ENCODE results near the gene WTIP.
"Not testable (repeated sequence)": the region's sequence is repeated elsewhere in the genome, so short reads cannot be mapped to it uniquely, and the experiment has no call there.

WTIP gene

DNA sequence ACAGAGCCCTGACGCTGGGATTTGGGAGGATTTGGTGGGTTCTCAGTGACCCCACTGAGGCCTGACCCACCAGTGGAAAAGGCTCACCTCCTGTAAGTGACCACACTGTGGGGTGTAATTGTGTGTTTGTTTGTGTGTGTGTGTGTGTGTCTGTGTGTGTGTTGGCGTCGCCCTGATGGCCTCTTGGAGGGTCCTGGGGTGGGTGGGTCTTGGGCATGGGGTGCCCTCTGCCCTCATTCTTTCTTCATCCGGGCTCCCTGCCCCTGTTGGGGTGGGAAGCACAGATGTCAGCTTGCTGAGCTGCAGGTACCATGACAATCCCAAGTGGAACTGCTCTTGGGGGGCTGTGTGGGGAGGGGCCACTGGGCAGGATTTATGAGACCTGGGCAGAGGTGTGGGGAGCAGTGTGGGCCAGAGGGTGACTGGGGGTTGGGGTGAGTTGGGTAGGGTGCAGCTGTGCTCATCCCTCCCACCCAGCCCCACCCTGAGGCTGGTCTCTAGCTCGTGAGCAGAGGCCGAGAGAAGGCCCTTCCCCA, 22.8 kb downstream of the WTIP start:
- no peak for DNase-seq

GRCh38 chr19:34504809-34505291, 23.3 kb downstream of the WTIP start:
- no peak for DNase-seq

GRCh38 chr19:34505321-34506025, 23.9 kb downstream of the WTIP start:
- DNase-seq: no peak

DNA sequence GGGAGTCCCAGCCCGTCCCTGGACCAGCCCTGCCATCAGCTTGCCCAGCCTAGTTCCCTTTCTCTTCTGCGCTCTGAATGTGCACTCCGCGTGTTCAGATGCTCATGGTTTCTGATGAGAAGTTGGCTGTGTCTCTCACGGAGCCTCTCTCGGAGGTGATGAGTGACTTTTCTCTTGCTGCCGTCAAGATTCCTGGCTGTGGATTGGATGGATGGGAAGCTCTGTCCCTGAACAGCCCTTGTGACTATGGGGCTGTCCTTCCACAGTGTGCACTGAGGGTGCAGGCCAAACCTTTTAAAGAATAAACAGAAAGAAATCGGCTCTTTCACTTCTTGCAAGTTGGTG, 24.4 kb downstream of the WTIP start:
- DNase-seq: no peak

- DNase-seq: no peak
These were observed 26.0 kb downstream of the WTIP start for GRCh38 chr19:34507414-34508067.

DNA sequence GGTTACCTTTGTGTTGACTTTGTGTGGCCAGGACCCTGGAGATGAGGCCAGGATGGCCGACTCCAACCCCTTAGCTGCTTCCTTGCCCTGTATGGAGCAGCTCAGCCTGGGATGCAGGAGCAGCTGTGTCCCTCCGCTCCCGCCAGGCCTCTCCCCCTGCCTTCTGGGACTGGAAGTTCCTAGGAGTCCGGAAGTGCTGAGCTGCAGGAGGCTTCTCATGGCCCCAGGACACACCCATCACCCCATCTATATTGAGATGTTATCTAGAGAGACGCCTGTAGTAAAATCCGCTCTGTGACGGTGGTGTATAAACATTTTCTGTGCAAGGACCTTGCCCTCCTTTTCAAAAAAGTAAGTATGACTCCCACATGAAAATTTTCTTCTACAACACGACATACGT, 27.0 kb downstream of the WTIP start:
- DNase-seq: no peak

DNA sequence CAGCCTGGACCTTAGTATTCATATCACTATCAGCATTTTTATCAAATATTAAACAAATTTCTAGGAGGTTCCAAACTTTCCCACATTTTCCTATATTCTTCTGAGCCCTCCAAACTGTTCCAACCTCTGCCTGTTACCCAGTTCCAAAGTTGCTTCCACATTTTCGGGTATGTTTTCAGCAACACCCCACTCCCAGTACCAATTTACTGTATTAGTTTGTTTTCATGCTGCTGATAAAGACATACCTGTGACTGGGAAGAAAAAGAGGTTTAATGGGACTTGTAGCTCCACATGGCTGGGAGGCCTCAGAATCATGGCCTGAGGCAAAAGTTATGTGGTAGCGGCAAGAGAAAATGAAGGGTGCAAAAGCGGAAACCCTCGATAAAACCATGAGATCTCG, 29.3 kb downstream of the WTIP start:
- not testable (repeated sequence) for DNase-seq

DNA sequence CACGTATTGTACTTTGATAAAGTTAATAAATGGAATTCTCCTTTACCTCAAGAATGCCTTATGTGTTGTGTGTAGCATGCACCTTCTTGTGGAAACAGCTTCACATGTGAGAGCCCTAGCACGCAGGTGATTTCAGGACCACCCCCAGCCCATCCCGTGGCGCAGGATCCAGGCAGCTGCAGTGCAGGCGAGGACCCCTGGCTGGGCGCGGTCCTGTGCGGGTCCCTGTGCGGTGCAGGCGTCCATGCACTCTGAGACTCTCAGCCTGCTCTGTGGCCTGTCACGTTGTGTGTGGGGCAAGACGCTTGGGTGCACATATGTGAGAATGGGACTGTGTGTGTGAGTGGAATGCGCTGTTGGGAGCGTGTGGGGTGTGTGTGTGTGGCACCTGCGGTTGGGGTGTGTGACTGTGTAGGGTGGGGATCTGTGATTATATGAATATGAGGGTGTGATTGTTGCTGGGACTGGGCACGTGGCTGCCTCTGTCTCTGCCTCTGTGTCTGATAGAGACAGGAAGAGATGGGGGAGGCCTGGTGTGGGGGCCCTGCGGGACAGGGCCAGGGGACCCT, 30.8 kb downstream of the WTIP start:
- no peak for DNase-seq

GRCh38 chr19:34513767-34514166, 32.2 kb downstream of the WTIP start:
- no peak for DNase-seq

- DNase-seq: no peak
These were observed 38.0 kb downstream of the WTIP start for GRCh38 chr19:34519602-34520001.

DNA sequence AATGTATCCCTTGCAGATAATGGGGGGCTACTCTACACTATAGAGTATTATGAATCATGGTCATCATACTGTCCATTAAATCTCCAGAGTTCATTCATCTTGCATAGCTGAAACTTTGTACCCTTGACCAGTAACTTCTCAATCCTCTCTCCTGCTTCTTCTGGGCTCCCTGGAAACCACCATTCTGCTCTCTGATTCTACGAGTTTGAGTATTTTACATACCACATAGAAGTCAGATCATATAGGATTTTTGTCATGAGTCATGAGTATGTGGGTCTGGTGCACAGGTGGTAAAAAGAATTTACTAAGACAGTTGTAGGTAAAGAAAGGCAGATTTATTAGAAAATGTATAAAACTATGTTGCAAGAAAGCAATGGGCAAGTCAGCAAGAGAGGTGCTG, 41.9 kb downstream of the WTIP start:
- DNase-seq: no peak

DNA sequence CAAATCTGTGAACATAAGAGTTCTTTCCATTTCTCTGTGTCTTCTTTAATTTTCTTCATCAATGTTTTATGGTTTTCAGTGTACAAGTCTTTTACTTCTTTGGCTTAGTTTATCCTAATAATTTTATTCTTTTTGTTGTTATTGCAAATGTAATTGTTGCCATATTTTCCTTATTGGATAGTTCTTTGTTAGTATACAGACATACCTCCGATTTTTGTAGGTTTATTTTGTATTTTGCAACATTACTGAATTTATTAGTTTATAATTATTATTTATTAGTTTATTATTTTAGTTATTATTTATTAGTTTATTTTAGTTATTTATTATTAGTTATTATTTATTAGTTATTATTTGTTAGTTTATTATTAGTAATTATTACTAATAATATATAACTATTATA, 43.4 kb downstream of the WTIP start:
- DNase-seq: no peak

- DNase-seq: no peak
These were observed 52.6 kb downstream of the WTIP start for GRCh38 chr19:34534206-34534605.

DNA sequence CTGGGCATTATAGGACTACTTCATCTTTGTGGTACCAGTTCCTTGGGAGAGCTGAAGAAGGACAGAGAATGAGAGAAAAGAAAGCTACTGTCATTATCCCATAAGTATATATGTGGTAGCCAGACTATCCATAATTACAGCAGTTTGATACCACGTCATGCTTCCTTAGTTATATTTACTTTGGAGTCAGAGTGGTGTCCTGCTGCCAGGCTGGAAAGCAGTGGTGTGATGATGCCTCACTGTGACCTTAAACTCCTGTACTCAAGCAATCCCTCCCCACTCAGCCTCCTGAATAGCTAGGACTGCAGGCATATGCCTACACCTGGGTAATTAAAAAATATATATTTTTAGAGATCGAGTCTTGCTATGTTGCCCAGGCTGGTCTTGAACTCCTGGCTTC, 57.8 kb downstream of the WTIP start:
- no peak for DNase-seq

DNA sequence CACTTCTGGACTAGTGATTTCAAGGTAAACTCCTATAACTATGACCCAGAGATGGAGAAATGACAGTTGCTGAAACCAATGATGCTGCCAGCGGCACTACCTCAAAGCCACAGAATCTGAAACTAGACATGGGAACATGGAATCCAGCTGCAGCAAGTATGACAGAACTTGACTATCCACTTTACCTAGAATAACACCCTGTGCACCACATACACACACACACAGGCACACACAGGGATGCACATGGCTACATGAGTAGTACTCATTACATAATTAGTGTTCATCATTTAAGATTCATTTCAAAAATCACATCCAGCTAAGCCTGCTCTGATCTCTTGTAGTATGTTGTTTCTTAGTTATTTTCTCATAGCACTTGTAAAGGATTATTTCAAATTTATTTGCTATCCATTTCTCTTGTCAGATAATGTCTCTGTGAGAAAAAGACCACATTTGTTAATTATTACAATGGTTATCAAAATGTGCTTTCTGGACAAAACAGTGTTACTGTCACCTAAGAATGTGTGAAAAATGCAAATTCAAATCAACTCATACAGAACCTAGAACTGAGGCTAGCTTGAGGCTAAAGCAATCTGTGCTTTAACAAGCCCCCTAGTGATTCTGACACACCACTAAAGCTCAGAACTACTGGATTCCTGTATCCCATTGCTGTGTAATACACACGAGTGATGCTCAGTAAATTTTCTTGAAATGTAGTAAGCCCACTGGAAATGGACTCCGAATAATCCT, 59.4 kb downstream of the WTIP start:
- no peak for DNase-seq

GRCh38 chr19:34549833-34550232, 68.3 kb downstream of the WTIP start:
- DNase-seq: no peak

DNA sequence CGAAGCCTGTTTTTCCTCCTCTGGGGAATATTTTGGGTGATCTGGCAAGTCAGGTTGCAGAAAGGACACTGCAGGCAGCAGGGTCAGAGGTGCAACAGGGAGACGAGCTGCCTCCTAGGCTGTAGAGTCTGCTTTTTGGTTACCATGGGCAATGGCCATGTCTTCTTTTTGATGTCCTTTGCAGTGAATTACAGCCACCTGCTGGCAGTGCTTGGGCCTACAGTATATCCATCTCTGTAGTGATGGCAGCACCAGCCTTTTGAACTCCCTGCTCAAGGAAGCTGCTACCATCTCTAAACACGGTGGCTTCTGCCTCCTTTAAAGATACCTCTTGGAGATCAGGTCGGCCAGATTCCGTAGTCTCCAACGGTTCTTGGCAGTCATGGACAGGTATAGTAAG, 73.9 kb downstream of the WTIP start:
- no peak for DNase-seq

DNA sequence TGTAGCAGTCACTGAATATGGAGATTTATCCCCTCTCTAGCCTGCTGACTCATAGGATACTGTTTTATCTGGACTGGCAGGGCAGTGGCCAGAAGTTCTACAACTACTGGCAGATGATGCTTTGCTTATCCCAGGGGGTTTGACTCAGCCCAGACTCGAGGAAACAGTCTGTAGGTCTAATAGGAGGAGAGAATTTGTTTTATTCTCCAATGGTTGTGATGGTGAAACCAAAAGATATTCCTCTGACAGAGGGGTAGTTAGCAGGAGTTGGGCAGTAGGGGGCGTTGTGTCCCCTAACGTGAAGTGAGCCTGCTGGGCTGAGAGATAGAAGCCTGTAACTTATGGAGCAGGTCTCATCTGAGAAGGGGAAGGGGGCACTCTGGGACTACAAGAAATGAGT, 74.9 kb downstream of the WTIP start:
- DNase-seq: no peak

DNA sequence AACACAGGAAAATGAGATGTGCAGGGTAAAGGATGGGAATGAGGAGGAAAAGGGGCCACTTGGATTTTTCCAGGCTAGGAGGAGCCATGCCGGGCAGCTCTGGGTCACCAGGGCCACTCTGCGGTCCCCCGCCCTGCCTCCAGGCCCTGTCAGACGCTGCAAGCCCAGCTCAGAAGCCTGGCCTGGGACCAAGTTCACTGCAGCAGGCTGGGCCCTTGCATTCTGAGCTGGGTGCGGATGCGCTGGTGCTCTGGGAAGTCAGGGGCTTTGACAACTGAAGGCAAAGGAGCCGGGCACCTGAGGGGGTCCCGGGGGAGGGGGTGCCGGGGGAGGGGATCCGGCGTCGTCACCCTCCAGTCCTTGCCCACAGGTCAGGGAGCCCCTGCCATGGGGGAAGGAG, 77.5 kb downstream of the WTIP start:
- no peak for DNase-seq

- no peak for DNase-seq
These were observed 78.7 kb downstream of the WTIP start for GRCh38 chr19:34560229-34560628.
